ENCODE measurements around the gene GALNTL6. TPM values are rescaled to one million over a fixed set of nuclear protein-coding genes. Genes with fewer than 3 reads are reported as not detected.

GALNTL6 gene
- total RNA-seq, 1 experiment from 2014 or later = not detected

DNA sequence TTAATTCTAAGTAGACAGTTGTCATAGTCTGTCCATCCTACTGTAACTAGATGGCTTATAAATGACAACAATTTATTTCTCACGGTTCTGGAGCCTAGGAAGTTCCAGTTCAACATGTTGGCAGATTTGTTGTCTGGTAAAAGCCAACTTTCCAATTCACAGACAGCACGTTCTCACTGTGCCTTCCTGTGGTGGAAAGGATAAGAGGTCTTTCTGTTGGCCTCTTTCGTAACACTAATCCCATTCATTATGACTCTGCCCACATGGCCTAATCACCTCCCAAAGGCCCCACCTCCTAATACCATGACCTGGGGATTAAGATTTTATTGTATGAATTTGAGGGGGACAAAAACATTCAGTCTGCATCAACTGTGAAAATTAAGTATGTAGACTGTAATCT, 83.2 kb downstream of the GALNTL6 start (continued):
- TF ChIP-seq, protein P1, sequence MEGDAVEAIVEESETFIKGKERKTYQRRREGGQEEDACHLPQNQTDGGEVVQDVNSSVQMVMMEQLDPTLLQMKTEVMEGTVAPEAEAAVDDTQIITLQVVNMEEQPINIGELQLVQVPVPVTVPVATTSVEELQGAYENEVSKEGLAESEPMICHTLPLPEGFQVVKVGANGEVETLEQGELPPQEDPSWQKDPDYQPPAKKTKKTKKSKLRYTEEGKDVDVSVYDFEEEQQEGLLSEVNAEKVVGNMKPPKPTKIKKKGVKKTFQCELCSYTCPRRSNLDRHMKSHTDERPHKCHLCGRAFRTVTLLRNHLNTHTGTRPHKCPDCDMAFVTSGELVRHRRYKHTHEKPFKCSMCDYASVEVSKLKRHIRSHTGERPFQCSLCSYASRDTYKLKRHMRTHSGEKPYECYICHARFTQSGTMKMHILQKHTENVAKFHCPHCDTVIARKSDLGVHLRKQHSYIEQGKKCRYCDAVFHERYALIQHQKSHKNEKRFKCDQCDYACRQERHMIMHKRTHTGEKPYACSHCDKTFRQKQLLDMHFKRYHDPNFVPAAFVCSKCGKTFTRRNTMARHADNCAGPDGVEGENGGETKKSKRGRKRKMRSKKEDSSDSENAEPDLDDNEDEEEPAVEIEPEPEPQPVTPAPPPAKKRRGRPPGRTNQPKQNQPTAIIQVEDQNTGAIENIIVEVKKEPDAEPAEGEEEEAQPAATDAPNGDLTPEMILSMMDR (IDR thresholded peaks at IDR 0.05 in 2 of 3, conservative IDR thresholded peaks at IDR 0.05 in 1 of 3; ENCODE audit: borderline replicate concordance in 1 of 3, insufficient read depth in 1 of 3, low read depth in 2 of 3, low read length in 2 of 3) = no peak
- TF ChIP-seq RAD21 (IDR thresholded peaks at IDR 0.05; ENCODE audit: low read depth) (no peak), POLR2A (IDR thresholded peaks at IDR 0.05; ENCODE audit: borderline replicate concordance, extremely low read depth, insufficient read depth, insufficient read length) (no peak), POLR2AphosphoS5 (IDR thresholded peaks at IDR 0.05; ENCODE audit: low read depth, low read length) (no peak), JUND (IDR thresholded peaks at IDR 0.05) (no peak), ELF1 (IDR thresholded peaks at IDR 0.05; ENCODE audit: borderline replicate concordance, low read depth) (no peak), YY1 (IDR thresholded peaks at IDR 0.05; ENCODE audit: extremely low read depth, insufficient replicate concordance, low read depth, low read length) (no peak)

DNA sequence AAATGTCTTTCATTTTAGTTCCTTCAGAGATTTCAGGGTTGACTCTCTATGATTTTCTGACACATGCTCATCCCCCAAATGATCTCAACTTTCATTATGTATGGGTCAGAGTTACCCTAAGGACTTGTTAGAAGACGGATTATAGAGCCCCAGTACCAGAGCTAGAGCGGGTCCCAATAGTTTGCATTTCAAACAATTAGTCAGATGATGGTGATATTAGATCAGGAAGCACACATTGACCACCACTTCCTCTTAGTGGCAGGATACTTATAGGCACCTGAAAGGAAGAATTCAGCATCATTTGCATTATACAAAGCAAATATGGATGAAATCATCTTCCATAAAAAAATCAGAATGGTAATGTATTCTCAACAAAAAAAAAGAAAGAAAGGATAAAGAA, 106.1 kb downstream of the GALNTL6 start:
- H3K9me2 ChIP-seq (ENCODE audit: insufficient read depth) = no peaks in the 10 kb centered on the region
- no peaks in the 10 kb centered on the region for H3K27me3 ChIP-seq (ENCODE audit: insufficient read depth, low read length)
- no peak overlapping the region for H3K4me2 ChIP-seq (ENCODE audit: low read length)
- POLR2A ChIA-PET = no interaction called here
- ATAC-seq (no peak), DNase-seq (ENCODE audit: low read depth, low spot score) (no peak)
- intact Hi-C loops (cut with micrococcal nuclease) = no loop called here
- no peak overlapping the region for H2AFZ ChIP-seq (ENCODE audit: low read depth, low read length, poor library complexity, severe bottlenecking)
- H3K27ac ChIP-seq (ENCODE audit: low read depth, low read length) = no peak overlapping the region
- no peaks in the 10 kb centered on the region for H3K4me1 ChIP-seq (ENCODE audit: control insufficient read depth in 1 of 2, insufficient read depth in 2 of 2, low read length in 2 of 2)
- no peaks in the 10 kb centered on the region for H3K36me3 ChIP-seq (ENCODE audit: control insufficient read depth in 1 of 2, insufficient read depth in 2 of 2, low read length in 2 of 2)
- H3K4me3 ChIP-seq (replicated peaks in 1 of 2; ENCODE audit: low read depth in 1 of 2, low read length in 2 of 2) = no peak overlapping the region
- H3K9ac ChIP-seq (ENCODE audit: low read length) = no peak overlapping the region
- no peaks in the 10 kb centered on the region for H4K20me1 ChIP-seq (ENCODE audit: insufficient read depth)
- RAD21 ChIA-PET (ENCODE audit: low non-redundant PET in 1 of 2, low total read pairs in 2 of 2, uncharacterized antibody in 2 of 2, unreplicated experiment in 2 of 2) = no interaction called here
- H3K9me3 ChIP-seq (ENCODE audit: control insufficient read depth in 1 of 2, insufficient read depth in 1 of 2, low read depth in 1 of 2, low read length in 2 of 2) = no peaks in the 10 kb centered on the region
- no TSS peak for BruUV-seq (replicated peaks)
- no peaks in the 10 kb centered on the region for H3K79me2 ChIP-seq (ENCODE audit: insufficient read depth, low read length)
- CTCF ChIA-PET = no interaction called here
- no peak for TF ChIP-seq TCF7L2 (IDR thresholded peaks at IDR 0.05; ENCODE audit: borderline replicate concordance, extremely low read depth, insufficient read depth, insufficient read length)
- TF ChIP-seq, protein P2, sequence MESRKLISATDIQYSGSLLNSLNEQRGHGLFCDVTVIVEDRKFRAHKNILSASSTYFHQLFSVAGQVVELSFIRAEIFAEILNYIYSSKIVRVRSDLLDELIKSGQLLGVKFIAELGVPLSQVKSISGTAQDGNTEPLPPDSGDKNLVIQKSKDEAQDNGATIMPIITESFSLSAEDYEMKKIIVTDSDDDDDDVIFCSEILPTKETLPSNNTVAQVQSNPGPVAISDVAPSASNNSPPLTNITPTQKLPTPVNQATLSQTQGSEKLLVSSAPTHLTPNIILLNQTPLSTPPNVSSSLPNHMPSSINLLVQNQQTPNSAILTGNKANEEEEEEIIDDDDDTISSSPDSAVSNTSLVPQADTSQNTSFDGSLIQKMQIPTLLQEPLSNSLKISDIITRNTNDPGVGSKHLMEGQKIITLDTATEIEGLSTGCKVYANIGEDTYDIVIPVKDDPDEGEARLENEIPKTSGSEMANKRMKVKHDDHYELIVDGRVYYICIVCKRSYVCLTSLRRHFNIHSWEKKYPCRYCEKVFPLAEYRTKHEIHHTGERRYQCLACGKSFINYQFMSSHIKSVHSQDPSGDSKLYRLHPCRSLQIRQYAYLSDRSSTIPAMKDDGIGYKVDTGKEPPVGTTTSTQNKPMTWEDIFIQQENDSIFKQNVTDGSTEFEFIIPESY (IDR thresholded peaks at IDR 0.05; ENCODE audit: extremely low read depth, insufficient replicate concordance, low read length) = no peak
- TF ChIP-seq EGR1 (IDR thresholded peaks at IDR 0.05; ENCODE audit: low read depth) = no peak
- TF ChIP-seq ELF1 (IDR thresholded peaks at IDR 0.05; ENCODE audit: borderline replicate concordance, low read depth) = no peak
- no peak for TF ChIP-seq SIN3A (IDR thresholded peaks at IDR 0.05; ENCODE audit: low read depth)
- TF ChIP-seq, protein P3, sequence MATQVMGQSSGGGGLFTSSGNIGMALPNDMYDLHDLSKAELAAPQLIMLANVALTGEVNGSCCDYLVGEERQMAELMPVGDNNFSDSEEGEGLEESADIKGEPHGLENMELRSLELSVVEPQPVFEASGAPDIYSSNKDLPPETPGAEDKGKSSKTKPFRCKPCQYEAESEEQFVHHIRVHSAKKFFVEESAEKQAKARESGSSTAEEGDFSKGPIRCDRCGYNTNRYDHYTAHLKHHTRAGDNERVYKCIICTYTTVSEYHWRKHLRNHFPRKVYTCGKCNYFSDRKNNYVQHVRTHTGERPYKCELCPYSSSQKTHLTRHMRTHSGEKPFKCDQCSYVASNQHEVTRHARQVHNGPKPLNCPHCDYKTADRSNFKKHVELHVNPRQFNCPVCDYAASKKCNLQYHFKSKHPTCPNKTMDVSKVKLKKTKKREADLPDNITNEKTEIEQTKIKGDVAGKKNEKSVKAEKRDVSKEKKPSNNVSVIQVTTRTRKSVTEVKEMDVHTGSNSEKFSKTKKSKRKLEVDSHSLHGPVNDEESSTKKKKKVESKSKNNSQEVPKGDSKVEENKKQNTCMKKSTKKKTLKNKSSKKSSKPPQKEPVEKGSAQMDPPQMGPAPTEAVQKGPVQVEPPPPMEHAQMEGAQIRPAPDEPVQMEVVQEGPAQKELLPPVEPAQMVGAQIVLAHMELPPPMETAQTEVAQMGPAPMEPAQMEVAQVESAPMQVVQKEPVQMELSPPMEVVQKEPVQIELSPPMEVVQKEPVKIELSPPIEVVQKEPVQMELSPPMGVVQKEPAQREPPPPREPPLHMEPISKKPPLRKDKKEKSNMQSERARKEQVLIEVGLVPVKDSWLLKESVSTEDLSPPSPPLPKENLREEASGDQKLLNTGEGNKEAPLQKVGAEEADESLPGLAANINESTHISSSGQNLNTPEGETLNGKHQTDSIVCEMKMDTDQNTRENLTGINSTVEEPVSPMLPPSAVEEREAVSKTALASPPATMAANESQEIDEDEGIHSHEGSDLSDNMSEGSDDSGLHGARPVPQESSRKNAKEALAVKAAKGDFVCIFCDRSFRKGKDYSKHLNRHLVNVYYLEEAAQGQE (IDR thresholded peaks at IDR 0.05; ENCODE audit: low read depth) = no peak
- TF ChIP-seq, protein P1 (IDR thresholded peaks at IDR 0.05 in 2 of 3, conservative IDR thresholded peaks at IDR 0.05 in 1 of 3; ENCODE audit: borderline replicate concordance in 1 of 3, insufficient read depth in 1 of 3, low read depth in 2 of 3, low read length in 2 of 3) = no peak
- TF ChIP-seq EZH2phosphoT487 (IDR thresholded peaks at IDR 0.05; ENCODE audit: borderline replicate concordance) = no peak
- TF ChIP-seq FOSL1 (IDR thresholded peaks at IDR 0.05; ENCODE audit: low read depth) = no peak
- TF ChIP-seq SRF (IDR thresholded peaks at IDR 0.05; ENCODE audit: low read depth) = no peak
- TF ChIP-seq POLR2A (IDR thresholded peaks at IDR 0.05; ENCODE audit: borderline replicate concordance, extremely low read depth, insufficient read depth, insufficient read length) = no peak
